Right lobe of liver (tissue), 4 donors: ENCODE results near the gene METAP1D.

Experiments used
- POLR2A ChIP-seq: fragments of 450-650 bp; IDR thresholded peaks from one replicate; pipeline ENCODE4 v1.6.1; 2017; ENCODE audit warnings: antibody characterized with exemption, mild to moderate bottlenecking
- TF ChIP-seq, protein P1 (sequence below), 4 donors: fragments of 200-600 bp in 3 of 4; fragments of 450-650 bp in 1 of 4; IDR thresholded peaks; one replicate each; pipeline versions ENCODE4 v1.5.1 to v1.8.0; 2016 to 2022; ENCODE audit warnings: antibody characterized with exemption in 4 of 4, mild to moderate bottlenecking in 2 of 4
- donor health status: DM: no; HTN: no; CAD: no.
- donor health status: DM: no; HTN: no; CAD: no.
- donor health status: DM: no; HTN: yes; CAD: no.

DNA sequence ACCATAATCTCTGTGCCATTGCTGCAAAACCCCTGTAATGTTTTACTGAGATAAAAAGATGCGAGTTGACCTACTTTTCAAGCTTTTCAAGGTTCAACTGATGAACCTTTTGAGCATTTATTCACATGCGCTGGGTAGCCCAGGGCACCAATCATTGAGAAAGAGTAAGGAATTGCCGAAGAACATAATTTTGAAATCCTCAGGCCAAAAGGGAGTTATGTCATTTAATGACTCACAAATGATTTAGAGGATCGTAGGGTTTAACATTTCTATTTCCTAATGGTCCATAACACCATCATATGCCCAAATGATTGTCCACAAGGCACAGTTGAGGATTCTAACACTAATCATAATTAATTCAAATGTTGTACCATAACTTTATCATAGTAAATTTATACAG, 65.4 kb downstream of the METAP1D start:
- TF ChIP-seq, protein P1, sequence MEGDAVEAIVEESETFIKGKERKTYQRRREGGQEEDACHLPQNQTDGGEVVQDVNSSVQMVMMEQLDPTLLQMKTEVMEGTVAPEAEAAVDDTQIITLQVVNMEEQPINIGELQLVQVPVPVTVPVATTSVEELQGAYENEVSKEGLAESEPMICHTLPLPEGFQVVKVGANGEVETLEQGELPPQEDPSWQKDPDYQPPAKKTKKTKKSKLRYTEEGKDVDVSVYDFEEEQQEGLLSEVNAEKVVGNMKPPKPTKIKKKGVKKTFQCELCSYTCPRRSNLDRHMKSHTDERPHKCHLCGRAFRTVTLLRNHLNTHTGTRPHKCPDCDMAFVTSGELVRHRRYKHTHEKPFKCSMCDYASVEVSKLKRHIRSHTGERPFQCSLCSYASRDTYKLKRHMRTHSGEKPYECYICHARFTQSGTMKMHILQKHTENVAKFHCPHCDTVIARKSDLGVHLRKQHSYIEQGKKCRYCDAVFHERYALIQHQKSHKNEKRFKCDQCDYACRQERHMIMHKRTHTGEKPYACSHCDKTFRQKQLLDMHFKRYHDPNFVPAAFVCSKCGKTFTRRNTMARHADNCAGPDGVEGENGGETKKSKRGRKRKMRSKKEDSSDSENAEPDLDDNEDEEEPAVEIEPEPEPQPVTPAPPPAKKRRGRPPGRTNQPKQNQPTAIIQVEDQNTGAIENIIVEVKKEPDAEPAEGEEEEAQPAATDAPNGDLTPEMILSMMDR (IDR thresholded peaks at IDR 0.05): no peak
- no peak for TF ChIP-seq POLR2A
